CD8-positive, alpha-beta memory T cell (primary cell): ENCODE measurements around the gene MINDY4. TPM values are rescaled to one million over a fixed set of nuclear protein-coding genes. Genes with fewer than 3 reads are reported as not detected.

Experiments
- CTCF ChIA-PET: fragments of 350-600 bp; sonication (Branson Sonifier 250); formaldehyde crosslinking; loops from one replicate; lab custom pipeline; 2021; ENCODE audit warnings: antibody characterized with exemption; lab: Charles Lee
- POLR2A ChIA-PET: fragments of 350-600 bp; sonication (Branson Sonifier 250); formaldehyde crosslinking; loops from one replicate; lab custom pipeline; 2021; ENCODE audit warnings: antibody characterized with exemption; lab: Charles Lee
- DNase-seq, 5 donors: peaks; one replicate each; pipeline versions ENCODE4 v3.0.0 to v3.0.0-alpha.2; 2020 to 2022; ENCODE audit warnings: mixed read lengths in 1 of 5
- H3K27ac ChIP-seq: one replicate; pipeline ENCODE4 v1.7.0; 2013; ENCODE audit warnings: low read depth, mild to moderate bottlenecking, low read length, moderate library complexity
- H3K27me3 ChIP-seq: 2 replicates; pipeline ENCODE4 v1.7.0; 2013; ENCODE audit warnings: low read length, mild to moderate bottlenecking; ENCODE audit not compliant: insufficient read depth, poor library complexity, severe bottlenecking
- H3K36me3 ChIP-seq: 2 replicates; pipeline ENCODE4 v1.7.0; 2013; ENCODE audit warnings: mild to moderate bottlenecking, low read length, moderate library complexity; ENCODE audit not compliant: insufficient read depth
- H3K4me1 ChIP-seq: 2 replicates; pipeline ENCODE4 v1.7.0; 2013; ENCODE audit warnings: mild to moderate bottlenecking, low read length, moderate library complexity; ENCODE audit not compliant: insufficient read depth
- H3K4me3 ChIP-seq: 2 replicates; pipeline ENCODE4 v1.7.0; 2013; ENCODE audit warnings: mild to moderate bottlenecking, low read length
- H3K9me3 ChIP-seq: 2 replicates; pipeline ENCODE4 v1.7.0; 2013; ENCODE audit warnings: mild to moderate bottlenecking, low read length
- H3K27ac Mint-ChIP-seq, 8 donors: one replicate each; pipeline ENCODE4 v1.8.0; 2020 to 2021; ENCODE audit warnings: mixed read lengths in 8 of 8, mild to moderate bottlenecking in 6 of 8, inconsistent platforms in 3 of 8, moderate library complexity in 3 of 8
- H3K27me3 Mint-ChIP-seq, 2 donors: one replicate each; pipeline ENCODE4 v1.8.0; 2020 to 2021; ENCODE audit warnings: mixed read lengths in 2 of 2, mild to moderate bottlenecking in 1 of 2, moderate library complexity in 1 of 2
- H3K36me3 Mint-ChIP-seq, 3 donors: one replicate each; pipeline ENCODE4 v1.8.0; 2020 to 2021; ENCODE audit warnings: mixed read lengths in 3 of 3, inconsistent platforms in 1 of 3, mild to moderate bottlenecking in 1 of 3
- H3K4me1 Mint-ChIP-seq, 3 donors: one replicate each; pipeline ENCODE4 v1.8.0; 2020 to 2021; ENCODE audit warnings: mixed read lengths in 3 of 3, inconsistent platforms in 1 of 3, mild to moderate bottlenecking in 1 of 3
- H3K4me3 Mint-ChIP-seq, 7 donors: one replicate each; pipeline ENCODE4 v1.8.0; 2020 to 2021; ENCODE audit warnings: mixed read lengths in 7 of 7, mild to moderate bottlenecking in 6 of 7, moderate library complexity in 4 of 7, inconsistent platforms in 2 of 7
- H3K9me3 Mint-ChIP-seq, 5 donors: one replicate each; pipeline ENCODE4 v1.8.0; 2020 to 2022; ENCODE audit warnings: mixed read lengths in 5 of 5, mild to moderate bottlenecking in 3 of 5, moderate library complexity in 2 of 5, inconsistent platforms in 1 of 5
- polyA plus RNA-seq: library from polyadenylated mRNA; unstranded; fragments of 300-500 nt; fragmentation: Illumina TruSeq; gene quantifications from one replicate; pipeline ENCODE4 v1.2.3, GENCODE V29; 2021
- total RNA-seq, 2 experiments: library from RNA; stranded (reverse); gene quantifications; one replicate each; pipeline ENCODE4 v1.2.3, GENCODE V29; 2021

MINDY4 gene
- total and polyA plus RNA-seq, 3 experiments from 2014 or later: 1.0 to 2.6 (median 2.4) TPM

DNA sequence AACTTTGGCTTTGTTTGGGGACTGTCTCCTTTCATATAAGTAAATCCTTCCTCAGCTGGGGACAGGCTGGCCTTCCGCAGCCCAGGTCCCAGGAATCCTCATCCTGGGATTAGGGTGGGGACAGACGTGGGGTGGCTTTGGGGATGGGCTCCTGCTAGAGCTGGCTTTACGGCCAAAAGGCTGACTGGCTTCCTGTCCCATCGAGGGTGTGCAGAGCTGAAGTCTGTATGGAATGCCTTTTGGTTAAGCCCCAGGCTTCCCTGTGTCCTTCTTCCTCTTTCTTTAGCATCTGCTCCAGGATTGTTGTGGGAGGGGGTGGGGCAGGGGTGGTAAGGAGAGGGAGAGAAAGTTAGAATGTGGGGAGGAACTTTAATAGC is 81.1 kb downstream of the MINDY4 start:
- DNase-seq: no peak
- peaks cover 0 to 2% of the 10 kb centered on the region in 2 donors for H3K27me3 Mint-ChIP-seq
- no peaks in the 10 kb centered on the region for H3K4me1 Mint-ChIP-seq
- H3K4me1 ChIP-seq: no peaks in the 10 kb centered on the region
- no peak overlapping the region for H3K27ac ChIP-seq
- H3K9me3 ChIP-seq: no peaks in the 10 kb centered on the region
- ChIA-PET POLR2A (no interaction called here), CTCF (no interaction called here)
- H3K4me3 ChIP-seq: no peak overlapping the region
- H3K27me3 ChIP-seq: no peaks in the 10 kb centered on the region
- H3K36me3 Mint-ChIP-seq: no peaks in the 10 kb centered on the region
- no peak overlapping the region for H3K27ac Mint-ChIP-seq
- no peak overlapping the region for H3K4me3 Mint-ChIP-seq
- no peaks in the 10 kb centered on the region for H3K9me3 Mint-ChIP-seq
- H3K36me3 ChIP-seq: no peaks in the 10 kb centered on the region

DNA sequence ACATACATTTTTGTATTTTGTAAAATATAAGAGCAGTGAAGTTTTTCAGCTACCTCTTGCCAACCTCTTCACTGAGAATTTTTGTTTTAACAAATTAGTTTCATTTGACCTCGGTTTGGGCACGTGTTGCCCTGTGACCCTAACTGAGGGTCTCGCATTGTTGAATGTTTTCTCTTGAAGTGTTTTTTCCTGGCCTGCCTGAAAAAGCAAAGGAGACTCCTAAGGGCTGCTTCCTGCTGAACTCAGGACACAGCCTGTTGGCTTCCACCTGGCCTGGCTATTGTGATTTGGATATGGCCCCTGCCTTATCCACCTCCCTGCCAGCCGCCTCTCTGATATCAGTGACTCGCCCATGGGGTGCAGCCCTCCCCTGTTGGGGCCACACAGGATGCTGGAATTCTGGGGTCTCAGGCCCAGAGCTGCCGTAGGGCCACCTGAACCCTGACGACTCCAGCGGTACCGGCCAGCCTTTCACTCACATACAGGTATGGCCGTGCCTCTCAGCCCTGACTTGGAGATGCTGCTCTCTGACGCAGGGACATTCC is 81.6 kb downstream of the MINDY4 start:
- Histone ChIP-seq H3K4me3 (no peak overlapping the region), H3K27me3 (no peaks in the 10 kb centered on the region), H3K36me3 (no peaks in the 10 kb centered on the region), H3K27ac (no peak overlapping the region), H3K9me3 (no peaks in the 10 kb centered on the region), H3K4me1 (no peaks in the 10 kb centered on the region)
- ChIA-PET POLR2A (no interaction called here), CTCF (no interaction called here)
- H3K27me3 Mint-ChIP-seq: peaks cover 0 to 2% of the 10 kb centered on the region in 2 donors
- peak overlapping the region in 1 of 8 donors; percentile 55 for H3K27ac Mint-ChIP-seq
- H3K4me1 Mint-ChIP-seq: no peaks in the 10 kb centered on the region
- no peaks in the 10 kb centered on the region for H3K9me3 Mint-ChIP-seq
- H3K4me3 Mint-ChIP-seq: no peak overlapping the region
- H3K36me3 Mint-ChIP-seq: no peaks in the 10 kb centered on the region
- no peak for DNase-seq

DNA sequence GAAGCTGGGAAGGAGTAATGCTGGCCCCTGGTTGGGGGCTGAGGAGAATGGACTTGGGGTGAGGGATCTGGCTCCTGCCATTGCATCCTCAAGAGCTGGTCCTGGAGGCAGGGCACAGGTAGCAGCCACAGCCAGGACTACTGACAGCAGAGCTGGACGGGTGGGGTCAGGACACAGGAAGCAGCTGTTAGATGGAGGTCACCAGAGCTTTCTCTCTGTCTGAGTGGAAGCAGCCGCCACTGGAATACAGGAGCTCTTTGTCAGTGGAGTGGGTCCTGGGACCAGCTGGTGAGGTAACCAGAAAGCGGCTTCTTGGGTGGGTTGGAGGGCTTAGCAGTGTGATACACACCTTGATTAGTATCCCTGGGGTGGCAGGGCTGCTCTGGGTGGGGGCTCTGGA is 82.4 kb downstream of the MINDY4 start:
- no peak overlapping the region for H3K27ac Mint-ChIP-seq
- no peaks in the 10 kb centered on the region for H3K36me3 Mint-ChIP-seq
- Histone ChIP-seq H3K4me1 (no peaks in the 10 kb centered on the region), H3K4me3 (no peak overlapping the region), H3K9me3 (no peaks in the 10 kb centered on the region), H3K36me3 (no peaks in the 10 kb centered on the region), H3K27ac (no peak overlapping the region), H3K27me3 (no peaks in the 10 kb centered on the region)
- CTCF ChIA-PET: no interaction called here
- no peaks in the 10 kb centered on the region for H3K9me3 Mint-ChIP-seq
- DNase-seq: no peak
- POLR2A ChIA-PET: no interaction called here
- H3K27me3 Mint-ChIP-seq: peaks cover 0 to 2% of the 10 kb centered on the region in 2 donors
- no peaks in the 10 kb centered on the region for H3K4me1 Mint-ChIP-seq
- H3K4me3 Mint-ChIP-seq: no peak overlapping the region

DNA sequence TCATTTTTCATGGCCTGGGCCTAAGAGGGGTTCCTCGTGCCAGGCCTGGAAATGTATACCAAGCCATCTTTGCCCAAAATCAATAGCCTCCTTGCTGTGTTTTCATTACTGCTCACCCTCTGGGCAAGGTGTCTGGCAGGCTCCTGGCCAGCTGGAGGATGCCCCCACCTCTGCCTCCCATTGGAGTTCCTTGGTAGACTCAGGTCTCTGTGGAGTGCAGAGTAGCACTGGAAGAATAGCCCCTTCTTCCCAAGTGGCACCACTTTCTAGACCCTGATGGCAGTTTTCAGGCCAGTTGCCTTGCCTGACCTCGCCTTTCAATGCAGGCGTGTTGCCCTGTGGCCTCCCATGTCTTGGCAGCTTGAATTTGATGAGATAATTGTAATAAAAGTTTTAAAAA is 84.7 kb downstream of the MINDY4 start:
- Histone ChIP-seq H3K4me1 (no peaks in the 10 kb centered on the region), H3K9me3 (no peaks in the 10 kb centered on the region), H3K36me3 (no peaks in the 10 kb centered on the region), H3K4me3 (no peak overlapping the region), H3K27me3 (no peaks in the 10 kb centered on the region), H3K27ac (no peak overlapping the region)
- Mint-ChIP-seq H3K4me1 (no peaks in the 10 kb centered on the region), H3K36me3 (no peaks in the 10 kb centered on the region), H3K27ac (no peak overlapping the region), H3K27me3 (no peaks in the 10 kb centered on the region), H3K4me3 (no peak overlapping the region), H3K9me3 (no peaks in the 10 kb centered on the region)
- POLR2A ChIA-PET: no interaction called here
- CTCF ChIA-PET: no interaction called here
- no peak for DNase-seq

DNA sequence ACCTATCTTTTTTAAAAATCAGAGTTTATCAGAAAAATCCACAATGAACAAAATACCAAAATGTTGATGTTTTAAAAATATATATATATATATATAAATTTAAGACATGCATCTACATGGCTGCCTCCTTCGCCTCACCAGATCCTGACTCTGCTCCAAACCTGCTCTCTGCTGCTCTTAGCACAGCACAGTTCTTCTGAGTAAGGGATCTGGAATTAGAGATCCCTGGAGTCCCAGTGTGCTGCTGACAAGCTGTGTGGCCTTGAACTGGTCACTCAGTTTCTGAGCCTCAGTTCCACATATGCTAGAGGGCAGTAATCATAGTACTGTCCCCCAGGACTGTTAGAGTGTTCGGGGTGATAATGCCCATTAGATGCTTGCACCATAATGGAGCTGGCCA is 87.4 kb downstream of the MINDY4 start:
- H3K4me1 ChIP-seq: no peaks in the 10 kb centered on the region
- no peak overlapping the region for H3K4me3 Mint-ChIP-seq
- no peaks in the 10 kb centered on the region for H3K27me3 Mint-ChIP-seq
- no peak for DNase-seq
- H3K9me3 ChIP-seq: no peaks in the 10 kb centered on the region
- H3K36me3 Mint-ChIP-seq: no peaks in the 10 kb centered on the region
- H3K4me1 Mint-ChIP-seq: no peaks in the 10 kb centered on the region
- ChIA-PET CTCF (no interaction called here), POLR2A (no interaction called here)
- no peak overlapping the region for H3K4me3 ChIP-seq
- no peaks in the 10 kb centered on the region for H3K27me3 ChIP-seq
- H3K27ac Mint-ChIP-seq: no peak overlapping the region
- H3K9me3 Mint-ChIP-seq: no peaks in the 10 kb centered on the region
- no peaks in the 10 kb centered on the region for H3K36me3 ChIP-seq
- H3K27ac ChIP-seq: no peak overlapping the region

DNA sequence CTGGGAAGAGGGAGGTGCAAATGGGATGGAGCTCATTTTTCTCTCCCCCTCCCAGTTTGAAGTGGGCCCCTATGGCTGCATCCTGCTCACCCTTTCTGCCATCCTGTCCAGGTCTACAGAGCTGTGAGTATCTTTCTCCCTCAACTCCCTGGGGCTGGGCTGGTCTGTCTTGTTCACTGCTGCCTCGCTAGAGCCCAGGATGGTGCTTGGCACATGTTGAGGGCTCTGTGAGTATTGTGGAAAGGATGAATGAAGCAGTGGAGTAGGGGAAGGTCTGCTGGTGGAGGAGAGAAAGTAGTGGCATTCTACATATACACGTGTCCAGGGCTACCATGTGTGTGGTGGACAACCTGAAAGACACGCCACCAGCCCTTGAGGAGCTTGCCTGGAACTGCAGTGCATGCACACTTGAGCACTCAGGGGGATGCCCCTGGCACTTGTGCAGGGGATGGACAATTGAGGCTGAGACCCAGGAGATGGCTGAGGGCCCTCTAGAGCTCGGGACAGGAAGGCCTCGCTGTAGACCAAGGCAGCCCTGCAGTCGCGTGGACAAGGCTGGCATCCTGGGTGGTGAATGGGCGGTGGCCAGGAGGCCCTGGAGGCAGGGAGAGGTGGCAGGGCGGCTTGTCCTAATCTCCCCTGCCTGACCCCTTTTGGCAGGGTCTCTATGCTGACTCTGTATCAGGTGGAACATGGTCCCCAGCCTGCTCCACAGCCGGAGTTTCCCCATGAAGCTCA is 88.2 kb downstream of the MINDY4 start:
- Mint-ChIP-seq H3K9me3 (no peaks in the 10 kb centered on the region), H3K36me3 (no peaks in the 10 kb centered on the region), H3K27me3 (no peaks in the 10 kb centered on the region), H3K4me1 (no peaks in the 10 kb centered on the region), H3K27ac (no peak overlapping the region), H3K4me3 (peak overlapping the region in 1 of 7 donors; percentile 48)
- ChIA-PET CTCF (no interaction called here), POLR2A (no interaction called here)
- no peak for DNase-seq
- H3K36me3 ChIP-seq: no peaks in the 10 kb centered on the region
- no peaks in the 10 kb centered on the region for H3K4me1 ChIP-seq
- no peaks in the 10 kb centered on the region for H3K9me3 ChIP-seq
- H3K27ac ChIP-seq: no peak overlapping the region
- H3K4me3 ChIP-seq: no peak overlapping the region
- no peaks in the 10 kb centered on the region for H3K27me3 ChIP-seq

DNA sequence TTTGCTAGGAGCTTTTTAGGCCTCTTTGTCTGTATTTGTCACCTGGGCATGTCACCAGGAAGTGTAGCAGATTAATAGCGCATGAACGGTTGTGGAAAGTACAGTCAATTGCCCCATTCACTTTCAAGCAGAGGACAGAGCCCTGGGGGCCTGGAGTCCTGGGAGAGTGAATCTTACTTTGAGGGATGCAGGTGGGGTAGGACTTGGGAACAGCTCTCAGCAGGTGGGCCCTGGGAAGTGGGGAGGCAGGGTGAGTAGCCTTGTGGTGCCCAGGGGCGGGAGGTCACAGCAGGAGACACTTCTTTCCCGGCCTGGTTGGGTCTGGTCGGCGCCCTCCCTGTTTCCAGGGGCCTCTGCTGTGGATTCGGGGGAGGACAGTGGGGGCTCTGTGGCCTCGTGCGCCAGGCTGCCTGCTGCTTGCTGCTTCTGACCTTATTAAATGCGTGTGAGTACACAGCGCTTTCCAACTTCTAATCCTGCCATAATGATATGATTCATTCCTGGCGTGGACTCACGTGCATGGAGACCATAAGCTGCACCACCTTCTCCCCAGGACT is 88.8 kb downstream of the MINDY4 start:
- no peaks in the 10 kb centered on the region for H3K36me3 ChIP-seq
- Mint-ChIP-seq H3K27me3 (no peaks in the 10 kb centered on the region), H3K4me1 (no peaks in the 10 kb centered on the region), H3K27ac (no peak overlapping the region), H3K4me3 (no peak overlapping the region), H3K36me3 (no peaks in the 10 kb centered on the region), H3K9me3 (no peaks in the 10 kb centered on the region)
- POLR2A ChIA-PET: no interaction called here
- no peaks in the 10 kb centered on the region for H3K27me3 ChIP-seq
- H3K27ac ChIP-seq: no peak overlapping the region
- no peak for DNase-seq
- no peak overlapping the region for H3K4me3 ChIP-seq
- CTCF ChIA-PET: no interaction called here
- no peaks in the 10 kb centered on the region for H3K9me3 ChIP-seq
- no peaks in the 10 kb centered on the region for H3K4me1 ChIP-seq

DNA sequence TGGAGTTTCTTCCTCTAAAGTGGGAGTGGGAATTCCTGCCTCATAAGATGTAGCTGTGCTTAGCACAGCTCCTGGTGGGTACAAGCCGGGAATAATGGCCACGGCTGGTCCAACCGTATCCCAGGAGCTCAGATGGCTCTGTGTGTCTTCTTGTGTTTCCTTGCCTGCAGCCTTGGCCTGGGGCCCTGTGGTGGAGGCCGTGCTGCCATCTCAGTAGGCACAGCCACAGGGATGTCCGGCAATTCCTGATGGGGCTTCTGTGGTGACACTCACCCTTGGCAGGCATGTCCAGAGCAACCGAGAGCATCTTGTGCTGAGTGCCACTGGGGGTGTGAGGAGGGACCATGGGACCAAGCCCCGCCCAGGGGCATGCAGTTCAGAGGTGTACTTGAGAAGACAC is 90.4 kb downstream of the MINDY4 start:
- H3K4me3 ChIP-seq: no peak overlapping the region
- H3K4me1 ChIP-seq: no peaks in the 10 kb centered on the region
- Mint-ChIP-seq H3K36me3 (no peaks in the 10 kb centered on the region), H3K4me3 (no peak overlapping the region), H3K9me3 (no peaks in the 10 kb centered on the region), H3K27me3 (no peaks in the 10 kb centered on the region), H3K4me1 (no peaks in the 10 kb centered on the region), H3K27ac (no peak overlapping the region)
- POLR2A ChIA-PET: no interaction called here
- H3K9me3 ChIP-seq: no peaks in the 10 kb centered on the region
- no peaks in the 10 kb centered on the region for H3K36me3 ChIP-seq
- no peak for DNase-seq
- CTCF ChIA-PET: no interaction called here
- no peak overlapping the region for H3K27ac ChIP-seq
- no peaks in the 10 kb centered on the region for H3K27me3 ChIP-seq
